Medulla oblongata (tissue), 1 donor: ENCODE data around the gene ANXA5.

Experiments used
- DNase-seq: peaks from one replicate; pipeline ENCODE4 v3.0.0-alpha.2; 2015; ENCODE audit errors: extremely low spot score

The ANXA5 gene

GRCh38 chr4:121642876-121643585 lies 53.7 kb downstream of the ANXA5 start:
- DNase-seq = no peak

DNA sequence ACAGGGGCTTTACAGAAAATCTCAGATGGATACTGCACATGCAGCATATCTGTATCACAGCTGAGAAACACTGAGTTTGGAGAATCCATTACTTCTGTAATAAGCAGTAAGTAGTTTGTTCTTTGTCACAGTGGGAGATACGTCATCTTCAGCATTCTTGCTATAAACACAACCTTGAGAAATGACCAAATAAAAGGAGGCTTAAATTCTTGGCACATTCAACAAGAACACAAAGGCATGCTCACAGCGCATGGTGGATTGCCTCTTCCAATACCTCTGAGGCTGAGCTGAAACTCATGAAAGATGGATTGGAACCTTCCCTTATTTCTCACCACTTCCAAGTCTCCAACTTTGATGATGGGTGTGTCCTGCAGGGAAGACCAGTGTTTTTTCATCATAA lies 54.5 kb downstream of the ANXA5 start:
- DNase-seq = no peak

DNA sequence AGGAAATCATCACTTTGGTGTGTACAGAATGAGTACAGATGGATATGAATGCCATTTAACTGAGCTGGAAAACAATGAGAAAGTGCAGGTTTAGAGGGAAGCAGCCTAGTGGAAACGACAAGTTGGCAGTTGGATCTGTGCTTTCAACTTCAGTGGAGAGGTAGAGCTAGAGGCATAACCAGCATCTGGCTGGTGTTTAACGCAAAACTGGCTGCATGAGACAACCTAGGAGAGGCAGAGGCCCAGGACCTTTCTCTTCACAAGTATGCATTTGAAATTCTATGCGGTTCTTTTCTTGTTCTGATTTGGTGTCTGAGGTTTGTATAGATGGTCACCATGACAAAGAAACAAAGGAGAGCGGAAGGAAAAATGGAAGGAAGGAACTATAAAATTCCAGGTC lies 63.1 kb downstream of the ANXA5 start:
- DNase-seq = no peak

- DNase-seq = no peak
Measured at GRCh38 chr4:121632636-121633035, 64.1 kb downstream of the ANXA5 start.
